Measurements from ENCODE around the gene DOCK1.
A peak's percentile ranks its signal among the peaks of the same experiment; 100 is the strongest.

DOCK1 gene

GRCh38 chr10:126955934-126956711 lies 50.9 kb downstream of the DOCK1 start:
- DNase-seq = peak; percentile 49 to 54

- no peak for DNase-seq
Observed at GRCh38 chr10:126956712-126957108, 51.5 kb downstream of the DOCK1 start.

- no peak for DNase-seq
Observed at GRCh38 chr10:126957111-126957510, 51.9 kb downstream of the DOCK1 start.

- no peak for DNase-seq
Observed at GRCh38 chr10:126959431-126959830, 54.2 kb downstream of the DOCK1 start.

GRCh38 chr10:126959906-126960685 lies 54.9 kb downstream of the DOCK1 start:
- no peak for DNase-seq

GRCh38 chr10:126963354-126963753 lies 58.1 kb downstream of the DOCK1 start:
- no peak for DNase-seq

GRCh38 chr10:126964190-126964589 lies 59.0 kb downstream of the DOCK1 start:
- DNase-seq = no peak

GRCh38 chr10:126966938-126967337 lies 61.7 kb downstream of the DOCK1 start:
- DNase-seq = no peak

- DNase-seq = peak; percentile 10 to 28
Observed at GRCh38 chr10:126969310-126969709, 64.1 kb downstream of the DOCK1 start.

- DNase-seq = peak; percentile 8 to 29
Observed at GRCh38 chr10:126972635-126973414, 67.6 kb downstream of the DOCK1 start.

GRCh38 chr10:126975221-126975620 lies 70.0 kb downstream of the DOCK1 start:
- peak in 1 of 2 donors; percentile 32 for DNase-seq

GRCh38 chr10:126977216-126977615 lies 72.0 kb downstream of the DOCK1 start:
- DNase-seq = no peak

- no peak for DNase-seq
Observed at GRCh38 chr10:126979311-126979710, 74.1 kb downstream of the DOCK1 start.

- no peak for DNase-seq
Observed at GRCh38 chr10:126993208-126993607, 88.0 kb downstream of the DOCK1 start.

GRCh38 chr10:126997801-126998590 lies 92.8 kb downstream of the DOCK1 start:
- no peak for DNase-seq

- no peak for DNase-seq
Observed at GRCh38 chr10:127000598-127000997, 95.4 kb downstream of the DOCK1 start.

GRCh38 chr10:127003032-127003685 lies 97.9 kb downstream of the DOCK1 start:
- DNase-seq = no peak

- no peak for DNase-seq
Observed at GRCh38 chr10:127006453-127006852, 101.2 kb downstream of the DOCK1 start.

GRCh38 chr10:127009366-127009765 lies 104.1 kb downstream of the DOCK1 start:
- no peak for DNase-seq

GRCh38 chr10:127011174-127011573 lies 105.9 kb downstream of the DOCK1 start:
- DNase-seq = no peak

- DNase-seq = no peak
Observed at GRCh38 chr10:127012071-127012768, 107.0 kb downstream of the DOCK1 start.
